HL-60 (cell line): Measurements from ENCODE around the gene E2F7.

Experiments used
- POLR2AphosphoS5 ChIP-seq: IDR thresholded peaks from 2 replicates; pipeline ENCODE4 v1.6.1; 2012; ENCODE audit warnings: low read depth
- SPI1 ChIP-seq: IDR thresholded peaks from 2 replicates; pipeline ENCODE4 v1.6.1; 2012; ENCODE audit warnings: low read depth, mild to moderate bottlenecking, borderline replicate concordance
- TF ChIP-seq, protein P1 (sequence below): IDR thresholded peaks from one replicate; pipeline ENCODE4 v1.5.1; 2011; ENCODE audit warnings: low read length, control low read depth, inconsistent platforms; ENCODE audit not compliant: insufficient read depth

DNA sequence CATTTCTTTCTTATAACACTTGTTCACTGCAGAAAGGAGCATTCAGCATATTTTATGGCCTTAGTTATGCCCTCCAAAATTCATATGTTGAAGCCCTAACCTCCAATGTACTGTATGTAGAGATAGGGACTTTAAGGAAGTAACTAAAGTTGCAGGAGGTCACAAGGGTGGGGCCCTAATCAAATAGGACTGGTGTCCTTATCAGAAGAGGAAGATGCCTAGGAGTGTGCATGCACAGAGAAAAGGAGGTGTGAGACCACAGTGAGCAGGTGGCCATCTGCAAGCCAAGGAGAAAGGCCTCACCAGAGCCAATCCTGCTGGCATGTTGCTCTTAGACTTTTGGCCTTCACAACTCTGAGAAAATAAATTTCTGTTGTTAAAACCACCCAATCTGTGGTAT, 12.9 kb upstream of the E2F7 start:
- TF ChIP-seq, protein P1, sequence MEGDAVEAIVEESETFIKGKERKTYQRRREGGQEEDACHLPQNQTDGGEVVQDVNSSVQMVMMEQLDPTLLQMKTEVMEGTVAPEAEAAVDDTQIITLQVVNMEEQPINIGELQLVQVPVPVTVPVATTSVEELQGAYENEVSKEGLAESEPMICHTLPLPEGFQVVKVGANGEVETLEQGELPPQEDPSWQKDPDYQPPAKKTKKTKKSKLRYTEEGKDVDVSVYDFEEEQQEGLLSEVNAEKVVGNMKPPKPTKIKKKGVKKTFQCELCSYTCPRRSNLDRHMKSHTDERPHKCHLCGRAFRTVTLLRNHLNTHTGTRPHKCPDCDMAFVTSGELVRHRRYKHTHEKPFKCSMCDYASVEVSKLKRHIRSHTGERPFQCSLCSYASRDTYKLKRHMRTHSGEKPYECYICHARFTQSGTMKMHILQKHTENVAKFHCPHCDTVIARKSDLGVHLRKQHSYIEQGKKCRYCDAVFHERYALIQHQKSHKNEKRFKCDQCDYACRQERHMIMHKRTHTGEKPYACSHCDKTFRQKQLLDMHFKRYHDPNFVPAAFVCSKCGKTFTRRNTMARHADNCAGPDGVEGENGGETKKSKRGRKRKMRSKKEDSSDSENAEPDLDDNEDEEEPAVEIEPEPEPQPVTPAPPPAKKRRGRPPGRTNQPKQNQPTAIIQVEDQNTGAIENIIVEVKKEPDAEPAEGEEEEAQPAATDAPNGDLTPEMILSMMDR, result no peak
- TF ChIP-seq POLR2AphosphoS5 (no peak), SPI1 (no peak)
